Measurements from ENCODE around the gene XRCC4. TPM values are rescaled to one million over a fixed set of nuclear protein-coding genes. Genes with fewer than 3 reads are reported as not detected.

Gene XRCC4
- total RNA-seq, 1 donor from 2014 or later = 45.6 TPM

- TF ChIP-seq EZH2phosphoT487 (IDR thresholded peaks at IDR 0.05) (no peak), CTCF (IDR thresholded peaks at IDR 0.05) (no peak)
- Histone ChIP-seq H3F3A (ENCODE audit: low read depth) (peaks cover 14% of the 10 kb centered on the region), H3K4me2 (no peak overlapping the region), H3K9ac (no peak overlapping the region), H3K4me3 (no peak overlapping the region), H3K79me2 (ENCODE audit: low read depth) (no peaks in the 10 kb centered on the region), H2AFZ (replicated peaks) (no peak overlapping the region), H3K27ac (no peak overlapping the region), H3K9me3 (ENCODE audit: low read depth) (no peaks in the 10 kb centered on the region), H3K4me1 (peaks cover 33% of the 10 kb centered on the region), H3K36me3 (no peaks in the 10 kb centered on the region), H4K20me1 (ENCODE audit: low read depth) (peaks cover under 1% of the 10 kb centered on the region), H3K27me3 (no peaks in the 10 kb centered on the region)
- H3K4me3 Mint-ChIP-seq = no peak overlapping the region
- DNase-seq (ENCODE audit: low spot score) = no peak
- H3K36me3 Mint-ChIP-seq = no peaks in the 10 kb centered on the region
- no peaks in the 10 kb centered on the region for H3K9me3 Mint-ChIP-seq
- H3K4me1 Mint-ChIP-seq = peaks cover 28% of the 10 kb centered on the region
- no peak overlapping the region for H3K27ac Mint-ChIP-seq
- no peaks in the 10 kb centered on the region for H3K27me3 Mint-ChIP-seq (ENCODE audit: insufficient read depth, low read depth)
Measured at GRCh38 chr5:83376461-83376860, 299.1 kb downstream of the XRCC4 start.

- no peak for DNase-seq (ENCODE audit: low spot score)
- Histone ChIP-seq H3K27ac (no peak overlapping the region), H4K20me1 (ENCODE audit: low read depth) (no peaks in the 10 kb centered on the region), H3K4me3 (no peak overlapping the region), H3K4me2 (no peak overlapping the region), H3F3A (ENCODE audit: low read depth) (peaks cover 5% of the 10 kb centered on the region), H3K9me3 (ENCODE audit: low read depth) (no peaks in the 10 kb centered on the region), H3K27me3 (no peaks in the 10 kb centered on the region), H3K9ac (no peak overlapping the region), H3K36me3 (no peaks in the 10 kb centered on the region), H3K79me2 (ENCODE audit: low read depth) (no peaks in the 10 kb centered on the region), H3K4me1 (peaks cover 24% of the 10 kb centered on the region), H2AFZ (replicated peaks) (no peak overlapping the region)
- Mint-ChIP-seq H3K4me3 (no peak overlapping the region), H3K36me3 (no peaks in the 10 kb centered on the region), H3K27me3 (ENCODE audit: insufficient read depth, low read depth) (no peaks in the 10 kb centered on the region), H3K4me1 (peaks cover 24% of the 10 kb centered on the region), H3K27ac (no peak overlapping the region), H3K9me3 (peaks cover 3% of the 10 kb centered on the region)
- no peak for TF ChIP-seq EZH2 (IDR thresholded peaks at IDR 0.05)
- no peak for TF ChIP-seq EZH2phosphoT487 (IDR thresholded peaks at IDR 0.05)
- no peak for TF ChIP-seq CTCF (IDR thresholded peaks at IDR 0.05)
Measured at GRCh38 chr5:83377131-83377865, 300.0 kb downstream of the XRCC4 start.

- TF ChIP-seq EZH2phosphoT487 (IDR thresholded peaks at IDR 0.05) = no peak
- peaks cover 10% of the 10 kb centered on the region for H3K9me3 Mint-ChIP-seq
- Histone ChIP-seq H3K4me2 (no peak overlapping the region), H2AFZ (replicated peaks) (no peak overlapping the region), H4K20me1 (ENCODE audit: low read depth) (no peaks in the 10 kb centered on the region), H3K9me3 (ENCODE audit: low read depth) (no peaks in the 10 kb centered on the region), H3K27me3 (no peaks in the 10 kb centered on the region), H3K4me3 (no peak overlapping the region), H3K36me3 (no peaks in the 10 kb centered on the region), H3K9ac (no peak overlapping the region), H3K27ac (no peak overlapping the region), H3K4me1 (peaks cover 10% of the 10 kb centered on the region), H3F3A (ENCODE audit: low read depth) (no peaks in the 10 kb centered on the region), H3K79me2 (ENCODE audit: low read depth) (no peaks in the 10 kb centered on the region)
- DNase-seq (ENCODE audit: low spot score) = no peak
- H3K36me3 Mint-ChIP-seq = peaks cover 3% of the 10 kb centered on the region
- no peak overlapping the region for H3K27ac Mint-ChIP-seq
- H3K4me3 Mint-ChIP-seq = no peak overlapping the region
- peaks cover 21% of the 10 kb centered on the region for H3K4me1 Mint-ChIP-seq
- no peaks in the 10 kb centered on the region for H3K27me3 Mint-ChIP-seq (ENCODE audit: insufficient read depth, low read depth)
Measured at GRCh38 chr5:83378624-83379289, 301.4 kb downstream of the XRCC4 start.

DNA sequence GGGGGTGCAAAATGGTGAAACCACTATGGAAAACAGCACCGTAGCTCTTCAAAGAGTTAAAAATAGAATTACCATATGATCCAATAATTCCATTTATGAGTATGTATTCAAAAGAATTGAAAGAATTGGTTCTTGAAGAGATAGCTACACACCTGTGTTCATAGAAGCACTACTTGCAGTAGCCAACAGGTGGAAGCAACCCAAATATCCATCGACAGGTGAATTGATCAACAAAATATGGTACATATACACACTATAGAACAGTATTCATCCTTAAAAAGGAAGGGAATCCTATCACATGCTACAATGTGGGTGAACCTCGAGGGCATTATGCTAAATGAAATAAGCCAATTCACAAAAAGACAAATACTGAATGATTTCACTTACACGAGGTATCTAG, 308.5 kb downstream of the XRCC4 start:
- TF ChIP-seq EZH2phosphoT487 (IDR thresholded peaks at IDR 0.05) (no peak), CTCF (IDR thresholded peaks at IDR 0.05) (no peak), EZH2 (IDR thresholded peaks at IDR 0.05) (no peak)
- no peak overlapping the region for H3K4me3 ChIP-seq
- H4K20me1 ChIP-seq (ENCODE audit: low read depth) = no peaks in the 10 kb centered on the region
- H3K9ac ChIP-seq = no peak overlapping the region
- Mint-ChIP-seq H3K27me3 (ENCODE audit: insufficient read depth, low read depth) (no peaks in the 10 kb centered on the region), H3K36me3 (peaks cover 3% of the 10 kb centered on the region), H3K9me3 (peaks cover 10% of the 10 kb centered on the region), H3K4me3 (no peak overlapping the region), H3K4me1 (peaks cover 2% of the 10 kb centered on the region), H3K27ac (no peak overlapping the region)
- no peaks in the 10 kb centered on the region for H3K9me3 ChIP-seq (ENCODE audit: low read depth)
- H2AFZ ChIP-seq (replicated peaks) = no peak overlapping the region
- no peak for DNase-seq (ENCODE audit: low spot score)
- no peaks in the 10 kb centered on the region for H3K79me2 ChIP-seq (ENCODE audit: low read depth)
- peaks cover 6% of the 10 kb centered on the region for H3K4me1 ChIP-seq
- no peaks in the 10 kb centered on the region for H3K27me3 ChIP-seq
- no peaks in the 10 kb centered on the region for H3F3A ChIP-seq (ENCODE audit: low read depth)
- no peak overlapping the region for H3K27ac ChIP-seq
- H3K36me3 ChIP-seq = no peaks in the 10 kb centered on the region
- no peak overlapping the region for H3K4me2 ChIP-seq

Data from neural progenitor cell (in vitro differentiated cells).